K562 (cell line): ENCODE data around the gene USH1G.

Source experiments
- CBX8 ChIP-seq: fragments of 200-600 bp; sonication (generic); IDR thresholded peaks from 2 replicates; pipeline ENCODE4 v1.6.1; 2012; ENCODE audit warnings: borderline replicate concordance, mixed run types, low read depth, mild to moderate bottlenecking, moderate library complexity, mixed read lengths, low read length, control low read depth, inconsistent platforms; ENCODE audit not compliant: poor library complexity, severe bottlenecking; ENCODE audit errors: extremely low read depth
- CTCF ChIP-seq, 3 experiments: IDR thresholded peaks in 2 of 3; conservative IDR thresholded peaks in 1 of 3; 2 replicates each; pipeline ENCODE4 v1.5.1; 2011 to 2012; ENCODE audit warnings: low read length in 3 of 3, mild to moderate bottlenecking in 3 of 3, control low read depth in 2 of 3, improper control_type of control experiment in 1 of 3, inconsistent platforms in 1 of 3, low read depth in 1 of 3, mixed read lengths in 1 of 3, moderate library complexity in 1 of 3; ENCODE audit not compliant: insufficient read depth in 2 of 3
- RFX7 ChIP-seq: fragments of 250-450 bp; sonication (Bioruptor Pico); IDR thresholded peaks from 2 replicates; pipeline ENCODE4 v1.5.1; 2021; ENCODE audit warnings: mild to moderate bottlenecking
- TARDBP ChIP-seq: fragments of 450-650 bp; IDR thresholded peaks from 2 replicates; pipeline ENCODE4 v1.6.1; 2016
- TCF7L2 ChIP-seq: fragments of 150-350 bp; IDR thresholded peaks from 2 replicates; pipeline ENCODE4 v1.6.1; 2016; ENCODE audit warnings: low read depth, mild to moderate bottlenecking, low read length, moderate library complexity
- TEAD1 ChIP-seq, 2 experiments: fragments of 450-650 bp in 1 of 2; sonication (generic) in 1 of 2; formaldehyde crosslinking; IDR thresholded peaks; 2 replicates each; pipeline versions ENCODE4 v1.4.0 to v1.8.0; 2020 to 2022; ENCODE audit warnings: mild to moderate bottlenecking in 2 of 2, missing genetic modification reagents in 1 of 2
- ZBTB33 ChIP-seq: sonication (generic); formaldehyde crosslinking; IDR thresholded peaks from 2 replicates; pipeline ENCODE4 v1.8.1; 2023; ENCODE audit warnings: mild to moderate bottlenecking, missing genetic modification reagents
- ZNF436 ChIP-seq: fragments of 250-450, 450-650 bp; sonication (Bioruptor Pico); formaldehyde crosslinking; IDR thresholded peaks from 2 replicates; pipeline ENCODE4 v1.7.0; 2020; ENCODE audit warnings: mild to moderate bottlenecking

GRCh38 chr17:74962622-74963394, 39.8 kb upstream of the USH1G start:
- no peak for TF ChIP-seq ZBTB33
- TF ChIP-seq TEAD1 (CRISPR knock-in tag; IDR thresholded peaks at IDR 0.05), result no peak
- no peak for TF ChIP-seq CBX8
- no peak for TF ChIP-seq CTCF (IDR thresholded peaks at IDR 0.05 in 2 of 3, conservative IDR thresholded peaks at IDR 0.05 in 1 of 3; ENCODE audit: insufficient read depth in 2 of 3, low read depth in 1 of 3, low read length in 3 of 3)
- TF ChIP-seq TCF7L2, result no peak
- TF ChIP-seq ZNF436 (CRISPR knock-in tag), result no peak
- TF ChIP-seq RFX7, result no peak
- no peak for TF ChIP-seq TARDBP
